MM.1S (cell line): Measurements from ENCODE around the gene MAP1LC3B2.

Source experiments
- DNase-seq: peaks from one replicate; pipeline ENCODE4 v3.0.0-alpha.2; 2015
- H2AFZ ChIP-seq: fragments of 300-600 bp; sonication (generic); 2 replicates; pipeline ENCODE4 v1.6.0; 2016; ENCODE audit warnings: antibody characterized with exemption, low read length
- H3F3A ChIP-seq: fragments of 300-600 bp; sonication (generic); 2 replicates; pipeline ENCODE4 v1.6.1; 2016; ENCODE audit warnings: mild to moderate bottlenecking, antibody characterized with exemption, low read length, moderate library complexity, mixed read lengths; ENCODE audit not compliant: insufficient read depth
- H3K27ac ChIP-seq: fragments of 300-600 bp; sonication (generic); 2 replicates; pipeline ENCODE4 v1.5.1; 2016; ENCODE audit warnings: mild to moderate bottlenecking, low read length
- H3K27me3 ChIP-seq: fragments of 300-600 bp; sonication (generic); replicated peaks from 2 replicates; pipeline ENCODE4 v1.6.0; 2016; ENCODE audit warnings: low read length; ENCODE audit not compliant: insufficient read depth
- H3K36me3 ChIP-seq: fragments of 300-600 bp; sonication (generic); replicated peaks from 2 replicates; pipeline ENCODE4 v1.6.1; 2016; ENCODE audit warnings: mild to moderate bottlenecking, low read length, mixed read lengths; ENCODE audit not compliant: insufficient read depth
- H3K4me1 ChIP-seq: fragments of 300-600 bp; sonication (generic); 2 replicates; pipeline ENCODE4 v1.6.1; 2016; ENCODE audit warnings: low read length, mixed read lengths
- H3K4me2 ChIP-seq: fragments of 300-600 bp; sonication (generic); 2 replicates; pipeline ENCODE4 v1.6.0; 2016; ENCODE audit warnings: low read depth, low read length
- H3K4me3 ChIP-seq: fragments of 300-600 bp; sonication (generic); 2 replicates; pipeline ENCODE4 v1.5.1; 2016; ENCODE audit warnings: low read length, mixed read lengths
- H3K79me2 ChIP-seq: fragments of 300-600 bp; sonication (generic); 2 replicates; pipeline ENCODE4 v1.6.1; 2016; ENCODE audit warnings: mixed run types, low read length, mixed read lengths
- H3K9ac ChIP-seq: fragments of 300-600 bp; sonication (generic); 2 replicates; pipeline ENCODE4 v1.6.1; 2016; ENCODE audit warnings: low read length, mixed read lengths
- H3K9me2 ChIP-seq: fragments of 300-600 bp; sonication (generic); replicated peaks from 2 replicates; pipeline ENCODE4 v1.6.1; 2016; ENCODE audit warnings: mild to moderate bottlenecking, low read length, mixed read lengths; ENCODE audit not compliant: insufficient read depth
- H3K9me3 ChIP-seq: fragments of 300-600 bp; sonication (generic); replicated peaks from 2 replicates; pipeline ENCODE4 v1.6.1; 2016; ENCODE audit warnings: mild to moderate bottlenecking, low read length, mixed read lengths; ENCODE audit not compliant: insufficient read depth
- H4K20me1 ChIP-seq: fragments of 300-600 bp; sonication (generic); 2 replicates; pipeline ENCODE4 v1.6.1; 2016; ENCODE audit warnings: mild to moderate bottlenecking, low read length, moderate library complexity, mixed read lengths; ENCODE audit not compliant: insufficient read depth
- CTCF ChIP-seq: fragments of 300-600 bp; sonication (generic); IDR thresholded peaks from 2 replicates; pipeline ENCODE4 v1.5.1; 2016; ENCODE audit warnings: antibody characterized with exemption, low read length, mixed read lengths
- EZH2 ChIP-seq: fragments of 300-600 bp; sonication (generic); optimal IDR thresholded peaks from 2 replicates; pipeline ENCODE3; 2017; ENCODE audit warnings: low read depth, mild to moderate bottlenecking, antibody characterized with exemption, low read length, mixed read lengths
- EZH2phosphoT487 ChIP-seq: fragments of 300-600 bp; sonication (generic); IDR thresholded peaks from 2 replicates; pipeline ENCODE4 v1.6.1; 2018; ENCODE audit warnings: antibody characterized with exemption, low read length

Gene MAP1LC3B2

GRCh38 chr12:116582610-116583009 is 23.4 kb downstream of the MAP1LC3B2 start:
- no peak overlapping the region for H3K27ac ChIP-seq

GRCh38 chr12:116583129-116583694 is 24.0 kb downstream of the MAP1LC3B2 start:
- no peaks in the 10 kb centered on the region for H3K79me2 ChIP-seq
- H3K36me3 ChIP-seq: no peaks in the 10 kb centered on the region
- H3K9ac ChIP-seq: no peak overlapping the region
- no peaks in the 10 kb centered on the region for H3K27me3 ChIP-seq
- H3K9me3 ChIP-seq: no peaks in the 10 kb centered on the region
- TF ChIP-seq EZH2phosphoT487 (no peak), EZH2 (no peak), CTCF (no peak)
- no peak overlapping the region for H3K4me3 ChIP-seq
- H3K27ac ChIP-seq: no peak overlapping the region
- H3K4me1 ChIP-seq: no peaks in the 10 kb centered on the region
- no peak overlapping the region for H2AFZ ChIP-seq
- no peaks in the 10 kb centered on the region for H3K9me2 ChIP-seq
- H3K4me2 ChIP-seq: no peak overlapping the region
- H4K20me1 ChIP-seq: no peaks in the 10 kb centered on the region
- no peak for DNase-seq
- H3F3A ChIP-seq: no peaks in the 10 kb centered on the region

More at GRCh38 chr12:116582610-116583009, 23.4 kb downstream of the MAP1LC3B2 start:
- Histone ChIP-seq H2AFZ (no peak overlapping the region), H3K9me2 (no peaks in the 10 kb centered on the region), H4K20me1 (no peaks in the 10 kb centered on the region), H3K4me2 (no peak overlapping the region), H3K4me1 (no peaks in the 10 kb centered on the region), H3K9me3 (no peaks in the 10 kb centered on the region), H3K4me3 (no peak overlapping the region), H3K36me3 (no peaks in the 10 kb centered on the region), H3K79me2 (no peaks in the 10 kb centered on the region), H3K9ac (no peak overlapping the region), H3F3A (no peaks in the 10 kb centered on the region), H3K27me3 (no peaks in the 10 kb centered on the region)
- no peak for TF ChIP-seq EZH2
- no peak for DNase-seq

GRCh38 chr12:116587270-116587669 is 28.1 kb downstream of the MAP1LC3B2 start:
- Histone ChIP-seq H3K4me2 (no peak overlapping the region), H2AFZ (no peak overlapping the region), H3K36me3 (no peaks in the 10 kb centered on the region), H3K27ac (no peak overlapping the region), H3K4me1 (no peaks in the 10 kb centered on the region), H3K27me3 (no peaks in the 10 kb centered on the region), H3K4me3 (no peak overlapping the region), H3F3A (no peaks in the 10 kb centered on the region), H3K9me3 (no peaks in the 10 kb centered on the region), H4K20me1 (no peaks in the 10 kb centered on the region), H3K9me2 (no peaks in the 10 kb centered on the region), H3K79me2 (no peaks in the 10 kb centered on the region), H3K9ac (no peak overlapping the region)
- DNase-seq: no peak
- no peak for TF ChIP-seq EZH2
- TF ChIP-seq CTCF: no peak
- no peak for TF ChIP-seq EZH2phosphoT487

GRCh38 chr12:116588390-116589028 is 29.3 kb downstream of the MAP1LC3B2 start:
- H3K9me2 ChIP-seq: no peaks in the 10 kb centered on the region
- H3K27ac ChIP-seq: no peak overlapping the region
- H3K36me3 ChIP-seq: no peaks in the 10 kb centered on the region
- DNase-seq: no peak
- no peaks in the 10 kb centered on the region for H3K27me3 ChIP-seq
- H3K79me2 ChIP-seq: no peaks in the 10 kb centered on the region
- H3K9ac ChIP-seq: no peak overlapping the region
- H2AFZ ChIP-seq: no peak overlapping the region
- H3K4me1 ChIP-seq: no peaks in the 10 kb centered on the region
- H3F3A ChIP-seq: no peaks in the 10 kb centered on the region
- no peak for TF ChIP-seq CTCF
- no peak for TF ChIP-seq EZH2
- TF ChIP-seq EZH2phosphoT487: no peak
- H3K4me3 ChIP-seq: no peak overlapping the region
- H4K20me1 ChIP-seq: no peaks in the 10 kb centered on the region
- no peak overlapping the region for H3K4me2 ChIP-seq
- H3K9me3 ChIP-seq: no peaks in the 10 kb centered on the region
